KOPT-K1 (cell line): ENCODE results near the gene THSD1.
"Not testable (repeated sequence)": the region's sequence is repeated elsewhere in the genome, so short reads cannot be mapped to it uniquely, and the experiment has no call there.

Experiments used
- H3K27ac ChIP-seq: fragments of 200-600 bp; sonication (generic); 2 replicates; pipeline ENCODE4 v1.5.1; 2016; ENCODE audit warnings: antibody characterized with exemption, mild to moderate bottlenecking, low read depth, low read length; ENCODE audit not compliant: poor library complexity, severe bottlenecking
- H3K36me3 ChIP-seq: fragments of 200-600 bp; sonication (generic); 2 replicates; pipeline ENCODE4 v1.5.1; 2017; ENCODE audit warnings: antibody characterized with exemption, mild to moderate bottlenecking, low read length, moderate library complexity; ENCODE audit not compliant: insufficient read depth
- H3K9me3 ChIP-seq: fragments of 200-600 bp; sonication (generic); 2 replicates; pipeline ENCODE4 v1.5.1; 2017; ENCODE audit warnings: antibody characterized with exemption, low read length, mild to moderate bottlenecking; ENCODE audit not compliant: insufficient read depth, poor library complexity, severe bottlenecking

The THSD1 gene

GRCh38 chr13:52428295-52428694 lies 22.3 kb upstream of the THSD1 start:
- H3K9me3 ChIP-seq: no peaks in the 10 kb centered on the region
- H3K36me3 ChIP-seq: peaks cover 85% of the 10 kb centered on the region
- no peak overlapping the region for H3K27ac ChIP-seq

GRCh38 chr13:52421216-52421615 lies 15.2 kb upstream of the THSD1 start:
- no peaks in the 10 kb centered on the region for H3K9me3 ChIP-seq
- peaks cover 93% of the 10 kb centered on the region for H3K36me3 ChIP-seq
- no peak overlapping the region for H3K27ac ChIP-seq

GRCh38 chr13:52419080-52419479 lies 13.1 kb upstream of the THSD1 start:
- Histone ChIP-seq H3K9me3 (no peaks in the 10 kb centered on the region), H3K27ac (no peak overlapping the region), H3K36me3 (peaks cover 94% of the 10 kb centered on the region)

GRCh38 chr13:52414963-52415362 lies 9.0 kb upstream of the THSD1 start:
- Histone ChIP-seq H3K36me3 (peaks cover 93% of the 10 kb centered on the region), H3K9me3 (no peaks in the 10 kb centered on the region), H3K27ac (no peak overlapping the region)

- H3K27ac ChIP-seq: no peak overlapping the region
- no peaks in the 10 kb centered on the region for H3K9me3 ChIP-seq
- H3K36me3 ChIP-seq: peaks cover 88% of the 10 kb centered on the region
Measured at GRCh38 chr13:52414051-52414450, 8.1 kb upstream of the THSD1 start.

GRCh38 chr13:52412128-52412527 lies 6.2 kb upstream of the THSD1 start:
- Histone ChIP-seq H3K27ac (no peak overlapping the region), H3K9me3 (no peaks in the 10 kb centered on the region), H3K36me3 (peaks cover 72% of the 10 kb centered on the region)

GRCh38 chr13:52411629-52412028 lies 5.7 kb upstream of the THSD1 start:
- Histone ChIP-seq H3K9me3 (no peaks in the 10 kb centered on the region), H3K27ac (no peak overlapping the region), H3K36me3 (peaks cover 67% of the 10 kb centered on the region)

- H3K36me3 ChIP-seq: peaks cover 36% of the 10 kb centered on the region
- H3K9me3 ChIP-seq, H3K27ac ChIP-seq: not testable (repeated sequence)
Measured at GRCh38 chr13:52408071-52408658, 2.2 kb upstream of the THSD1 start.

- H3K27ac ChIP-seq, H3K9me3 ChIP-seq: not testable (repeated sequence)
- H3K36me3 ChIP-seq: peaks cover 29% of the 10 kb centered on the region
Measured at GRCh38 chr13:52407436-52407835, 1.5 kb upstream of the THSD1 start.

GRCh38 chr13:52406629-52407028 lies 657 bp upstream of the THSD1 start:
- H3K27ac ChIP-seq: no peak overlapping the region
- H3K36me3 ChIP-seq: peaks cover 20% of the 10 kb centered on the region
- no peaks in the 10 kb centered on the region for H3K9me3 ChIP-seq

GRCh38 chr13:52405369-52405766 lies 604 bp downstream of the THSD1 start:
- H3K9me3 ChIP-seq: no peaks in the 10 kb centered on the region
- H3K36me3 ChIP-seq: peaks cover 8% of the 10 kb centered on the region
- H3K27ac ChIP-seq: no peak overlapping the region

GRCh38 chr13:52399708-52400107 lies 6.3 kb downstream of the THSD1 start:
- no peak overlapping the region for H3K27ac ChIP-seq
- no peaks in the 10 kb centered on the region for H3K36me3 ChIP-seq
- H3K9me3 ChIP-seq: no peaks in the 10 kb centered on the region

GRCh38 chr13:52399046-52399445 lies 6.9 kb downstream of the THSD1 start:
- H3K9me3 ChIP-seq: no peaks in the 10 kb centered on the region
- no peaks in the 10 kb centered on the region for H3K36me3 ChIP-seq
- no peak overlapping the region for H3K27ac ChIP-seq

- no peaks in the 10 kb centered on the region for H3K9me3 ChIP-seq
- H3K27ac ChIP-seq: no peak overlapping the region
- no peaks in the 10 kb centered on the region for H3K36me3 ChIP-seq
Measured at GRCh38 chr13:52395704-52396103, 10.3 kb downstream of the THSD1 start.

GRCh38 chr13:52394586-52394985 lies 11.4 kb downstream of the THSD1 start:
- no peak overlapping the region for H3K27ac ChIP-seq
- H3K9me3 ChIP-seq: no peaks in the 10 kb centered on the region

GRCh38 chr13:52393572-52394357 lies 12.2 kb downstream of the THSD1 start:
- Histone ChIP-seq H3K36me3 (no peaks in the 10 kb centered on the region), H3K27ac (no peak overlapping the region), H3K9me3 (no peaks in the 10 kb centered on the region)

More at GRCh38 chr13:52394586-52394985, 11.4 kb downstream of the THSD1 start:
- no peaks in the 10 kb centered on the region for H3K36me3 ChIP-seq
